ENCODE data around the gene DSG3.

DNA sequence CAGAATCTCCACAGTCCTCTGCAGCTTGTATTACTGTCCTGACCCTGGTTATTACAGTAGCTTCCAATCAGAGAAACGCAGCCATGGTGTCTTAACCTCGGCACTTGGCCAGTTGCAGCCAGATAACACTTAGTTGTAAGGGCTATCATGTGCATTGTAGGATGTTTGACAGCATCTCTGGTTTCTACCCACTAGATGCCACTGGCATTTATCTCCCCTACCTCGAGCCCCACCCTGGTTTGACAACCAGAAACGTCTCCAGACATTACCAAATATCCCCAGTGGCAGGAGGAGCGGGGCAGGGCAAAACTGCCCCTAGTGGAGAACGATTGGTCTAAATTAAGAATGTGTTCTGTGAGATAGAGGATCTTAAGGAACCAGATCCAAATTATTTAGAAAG, 63.6 kb downstream of the DSG3 start:
- TF ChIP-seq, protein P1, sequence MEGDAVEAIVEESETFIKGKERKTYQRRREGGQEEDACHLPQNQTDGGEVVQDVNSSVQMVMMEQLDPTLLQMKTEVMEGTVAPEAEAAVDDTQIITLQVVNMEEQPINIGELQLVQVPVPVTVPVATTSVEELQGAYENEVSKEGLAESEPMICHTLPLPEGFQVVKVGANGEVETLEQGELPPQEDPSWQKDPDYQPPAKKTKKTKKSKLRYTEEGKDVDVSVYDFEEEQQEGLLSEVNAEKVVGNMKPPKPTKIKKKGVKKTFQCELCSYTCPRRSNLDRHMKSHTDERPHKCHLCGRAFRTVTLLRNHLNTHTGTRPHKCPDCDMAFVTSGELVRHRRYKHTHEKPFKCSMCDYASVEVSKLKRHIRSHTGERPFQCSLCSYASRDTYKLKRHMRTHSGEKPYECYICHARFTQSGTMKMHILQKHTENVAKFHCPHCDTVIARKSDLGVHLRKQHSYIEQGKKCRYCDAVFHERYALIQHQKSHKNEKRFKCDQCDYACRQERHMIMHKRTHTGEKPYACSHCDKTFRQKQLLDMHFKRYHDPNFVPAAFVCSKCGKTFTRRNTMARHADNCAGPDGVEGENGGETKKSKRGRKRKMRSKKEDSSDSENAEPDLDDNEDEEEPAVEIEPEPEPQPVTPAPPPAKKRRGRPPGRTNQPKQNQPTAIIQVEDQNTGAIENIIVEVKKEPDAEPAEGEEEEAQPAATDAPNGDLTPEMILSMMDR (IDR thresholded peaks at IDR 0.05): no peak
- no peak for TF ChIP-seq POLR2A (IDR thresholded peaks at IDR 0.05)
- TF ChIP-seq POLR2AphosphoS5 (IDR thresholded peaks at IDR 0.05): no peak
